Liver (tissue), 9 donors: ENCODE measurements around the gene VTN. TPM values are rescaled to one million over a fixed set of nuclear protein-coding genes. Genes with fewer than 3 reads are reported as not detected.

Experiments
- DNase-seq: peaks from one replicate; pipeline ENCODE4 v3.0.0-alpha.2; 2017; ENCODE audit warnings: low spot score
- H3K27ac ChIP-seq, 2 donors: one replicate each; pipeline ENCODE4 v1.7.0; 2013; ENCODE audit warnings: inconsistent platforms in 2 of 2, low read length in 2 of 2, control low read depth in 1 of 2, low read depth in 1 of 2, mild to moderate bottlenecking in 1 of 2
- H3K27me3 ChIP-seq, 4 donors: one replicate each; pipeline versions ENCODE4 v1.6.1 to v1.7.0; 2013; ENCODE audit warnings: low read length in 3 of 4, inconsistent platforms in 1 of 4, mild to moderate bottlenecking in 1 of 4, moderate library complexity in 1 of 4; ENCODE audit not compliant: control insufficient read depth in 4 of 4, insufficient read depth in 4 of 4
- H3K36me3 ChIP-seq, 4 donors: one replicate each; pipeline versions ENCODE4 v1.6.1 to v1.7.0; 2013; ENCODE audit warnings: low read length in 3 of 4, mild to moderate bottlenecking in 3 of 4, low read depth in 1 of 4, moderate library complexity in 1 of 4; ENCODE audit not compliant: control insufficient read depth in 4 of 4, insufficient read depth in 3 of 4
- H3K4me1 ChIP-seq, 4 donors: one replicate each; pipeline versions ENCODE4 v1.6.1 to v1.7.0; 2013; ENCODE audit warnings: low read length in 3 of 4, mild to moderate bottlenecking in 3 of 4, moderate library complexity in 1 of 4; ENCODE audit not compliant: control insufficient read depth in 4 of 4, insufficient read depth in 4 of 4
- H3K4me3 ChIP-seq, 3 donors: one replicate each; pipeline versions ENCODE4 v1.6.1 to v1.7.0; 2013; ENCODE audit warnings: low read length in 3 of 3, control low read depth in 1 of 3, low read depth in 1 of 3, mild to moderate bottlenecking in 1 of 3
- H3K9ac ChIP-seq, 2 donors: one replicate each; pipeline ENCODE4 v1.7.0; 2013; ENCODE audit warnings: low read length in 2 of 2, mild to moderate bottlenecking in 2 of 2, moderate library complexity in 2 of 2, control low read depth in 1 of 2, low read depth in 1 of 2
- H3K9me3 ChIP-seq, 4 donors: one replicate each; pipeline versions ENCODE4 v1.6.1 to v1.7.0; 2013; ENCODE audit warnings: low read length in 3 of 4; ENCODE audit not compliant: control insufficient read depth in 4 of 4
- CTCF ChIP-seq: fragments of 150-350 bp; IDR thresholded peaks from 2 replicates; pipeline ENCODE4 v1.5.1; 2017; ENCODE audit warnings: improper control_type of control experiment, low read depth, low read length; ENCODE audit not compliant: missing input control
- EGR1 ChIP-seq, 2 donors: IDR thresholded peaks; 2 replicates each; pipeline ENCODE4 v1.6.1; 2016 to 2018; ENCODE audit warnings: antibody characterized with exemption in 2 of 2, low read depth in 2 of 2
- FOXA1 ChIP-seq: IDR thresholded peaks from 2 replicates; pipeline ENCODE4 v1.6.1; 2016; ENCODE audit warnings: antibody characterized with exemption
- FOXA2 ChIP-seq: IDR thresholded peaks from 2 replicates; pipeline ENCODE4 v1.6.1; 2016; ENCODE audit warnings: antibody characterized with exemption
- GABPA ChIP-seq, 2 donors: IDR thresholded peaks in 1 of 2; conservative IDR thresholded peaks in 1 of 2; 2 replicates each; pipeline ENCODE4 v1.6.1; 2016; ENCODE audit warnings: antibody characterized with exemption in 2 of 2, mild to moderate bottlenecking in 1 of 2, moderate library complexity in 1 of 2
- HNF4A ChIP-seq, 2 donors: conservative IDR thresholded peaks; 2 replicates each; pipeline ENCODE4 v1.6.1; 2016; ENCODE audit warnings: antibody characterized with exemption in 2 of 2, mild to moderate bottlenecking in 2 of 2
- HNF4G ChIP-seq: IDR thresholded peaks from 2 replicates; pipeline ENCODE4 v1.6.1; 2016; ENCODE audit warnings: antibody characterized with exemption
- JUND ChIP-seq, 2 donors: IDR thresholded peaks; 2 replicates each; pipeline ENCODE4 v1.6.1; 2016; ENCODE audit warnings: antibody characterized with exemption in 2 of 2
- NR2F2 ChIP-seq: IDR thresholded peaks from 2 replicates; pipeline ENCODE4 v1.6.1; 2016; ENCODE audit warnings: antibody characterized with exemption
- RAD21 ChIP-seq, 2 donors: IDR thresholded peaks; 2 replicates each; pipeline ENCODE4 v1.6.1; 2016; ENCODE audit warnings: antibody characterized with exemption in 2 of 2, mild to moderate bottlenecking in 2 of 2
- RXRA ChIP-seq, 2 donors: IDR thresholded peaks; 2 replicates each; pipeline ENCODE4 v1.6.1; 2017 to 2018; ENCODE audit warnings: antibody characterized with exemption in 2 of 2, mild to moderate bottlenecking in 1 of 2
- SP1 ChIP-seq: IDR thresholded peaks from 2 replicates; pipeline ENCODE4 v1.6.1; 2018; ENCODE audit warnings: antibody characterized with exemption, mild to moderate bottlenecking
- TAF1 ChIP-seq: conservative IDR thresholded peaks from 2 replicates; pipeline ENCODE4 v1.6.1; 2016; ENCODE audit warnings: antibody characterized with exemption, mild to moderate bottlenecking
- YY1 ChIP-seq: IDR thresholded peaks from 2 replicates; pipeline ENCODE4 v1.6.1; 2016; ENCODE audit warnings: antibody characterized with exemption, mild to moderate bottlenecking
- ZBTB33 ChIP-seq: IDR thresholded peaks from 2 replicates; pipeline ENCODE4 v1.6.1; 2016; ENCODE audit warnings: antibody characterized with exemption
- WGBS: extraction: QIAGEN DNeasy Blood & Tissue Kit; methylation state at CpG from one replicate; pipeline ENCODE4 v1.1.7; 2013; 5-methylcytosine and 5-hydroxymethylcytosine counted together
- polyA plus RNA-seq, 2 donors: library from polyadenylated mRNA; stranded (reverse) in 1 of 2; unstranded in 1 of 2; fragments of 200-250 nt in 1 of 2; fragments of >200 nt in 1 of 2; fragmentation: Nextera tagmentation in 1 of 2; extraction: Ambion mirVana in 1 of 2; gene quantifications; one replicate each; pipeline versions ENCODE4 v1.2.1 to v1.2.3, GENCODE V29; 2013 to 2015
- total RNA-seq, 2 donors: library from RNA; depleted of rRNA; stranded (reverse); fragments of >200 nt; gene quantifications; one replicate each; pipeline ENCODE4 v1.2.3, GENCODE V29; 2014
- TF ChIP-seq, protein P1 (sequence below): IDR thresholded peaks from 2 replicates; pipeline ENCODE4 v1.6.1; 2016; ENCODE audit warnings: antibody characterized with exemption
- TF ChIP-seq, protein P2 (sequence below): IDR thresholded peaks from 2 replicates; pipeline ENCODE4 v1.6.1; 2016; ENCODE audit warnings: antibody characterized with exemption
- TF ChIP-seq, protein P3 (sequence below): IDR thresholded peaks from 2 replicates; pipeline ENCODE4 v1.6.1; 2016; ENCODE audit warnings: antibody characterized with exemption, mild to moderate bottlenecking
- donor health status: healthy.
- donor health status: healthy.
- donor health status: healthy.
- donor health status: healthy.
- donor health status: healthy.

VTN gene
- total and polyA plus RNA-seq, 4 donors: 1,668 to 4,059 (median 3,520) TPM

DNA sequence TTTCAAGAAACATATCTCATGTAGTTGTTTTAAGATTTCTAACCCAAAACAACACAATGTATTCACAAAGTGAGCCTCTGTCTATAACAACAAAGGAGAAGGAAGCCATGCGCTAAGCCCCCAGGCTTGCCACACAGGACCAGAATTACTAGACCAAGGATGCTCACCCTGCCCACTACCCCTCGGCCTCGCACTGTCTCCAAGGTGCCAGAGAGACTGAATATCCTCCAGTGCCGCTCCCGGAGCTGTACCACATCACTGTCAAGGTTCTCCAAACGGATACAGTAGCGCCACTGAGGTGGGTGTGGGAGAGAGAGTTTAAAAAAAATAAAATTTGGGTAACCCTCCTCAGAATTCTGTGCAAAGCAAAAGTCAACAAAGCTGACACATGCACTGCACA lies 19.8 kb downstream of the VTN start:
- no peak for DNase-seq
- peaks cover 17 to 51% (median 37%) of the 10 kb centered on the region in 4 donors for H3K4me1 ChIP-seq
- H3K9me3 ChIP-seq: no peaks in the 10 kb centered on the region
- 96% methylated on average over 7 of the region's 7 CpGs for WGBS
- no peak overlapping the region for H3K27ac ChIP-seq
- H3K9ac ChIP-seq: no peak overlapping the region
- peaks cover 15 to 61% (median 52%) of the 10 kb centered on the region in 4 donors for H3K36me3 ChIP-seq
- no peaks in the 10 kb centered on the region for H3K27me3 ChIP-seq
- no peak overlapping the region for H3K4me3 ChIP-seq
- TF ChIP-seq, protein P1, sequence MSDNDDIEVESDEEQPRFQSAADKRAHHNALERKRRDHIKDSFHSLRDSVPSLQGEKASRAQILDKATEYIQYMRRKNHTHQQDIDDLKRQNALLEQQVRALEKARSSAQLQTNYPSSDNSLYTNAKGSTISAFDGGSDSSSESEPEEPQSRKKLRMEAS: no peak
- TF ChIP-seq HNF4G (no peak), JUND (IDR thresholded peaks at IDR 0.05) (no peak), FOXA2 (no peak), TAF1 (no peak), EGR1 (IDR thresholded peaks at IDR 0.05; ENCODE audit: low read depth in 2 of 2) (no peak), RAD21 (IDR thresholded peaks at IDR 0.05) (no peak), FOXA1 (no peak), GABPA (IDR thresholded peaks at IDR 0.05 in 1 of 2, conservative IDR thresholded peaks at IDR 0.05 in 1 of 2) (no peak), SP1 (no peak), NR2F2 (no peak), HNF4A (conservative IDR thresholded peaks at IDR 0.05) (no peak), YY1 (no peak), ZBTB33 (no peak), RXRA (IDR thresholded peaks at IDR 0.05) (no peak), CTCF (no peak)
- TF ChIP-seq, protein P2, sequence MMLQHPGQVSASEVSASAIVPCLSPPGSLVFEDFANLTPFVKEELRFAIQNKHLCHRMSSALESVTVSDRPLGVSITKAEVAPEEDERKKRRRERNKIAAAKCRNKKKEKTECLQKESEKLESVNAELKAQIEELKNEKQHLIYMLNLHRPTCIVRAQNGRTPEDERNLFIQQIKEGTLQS: no peak
- TF ChIP-seq, protein P3, sequence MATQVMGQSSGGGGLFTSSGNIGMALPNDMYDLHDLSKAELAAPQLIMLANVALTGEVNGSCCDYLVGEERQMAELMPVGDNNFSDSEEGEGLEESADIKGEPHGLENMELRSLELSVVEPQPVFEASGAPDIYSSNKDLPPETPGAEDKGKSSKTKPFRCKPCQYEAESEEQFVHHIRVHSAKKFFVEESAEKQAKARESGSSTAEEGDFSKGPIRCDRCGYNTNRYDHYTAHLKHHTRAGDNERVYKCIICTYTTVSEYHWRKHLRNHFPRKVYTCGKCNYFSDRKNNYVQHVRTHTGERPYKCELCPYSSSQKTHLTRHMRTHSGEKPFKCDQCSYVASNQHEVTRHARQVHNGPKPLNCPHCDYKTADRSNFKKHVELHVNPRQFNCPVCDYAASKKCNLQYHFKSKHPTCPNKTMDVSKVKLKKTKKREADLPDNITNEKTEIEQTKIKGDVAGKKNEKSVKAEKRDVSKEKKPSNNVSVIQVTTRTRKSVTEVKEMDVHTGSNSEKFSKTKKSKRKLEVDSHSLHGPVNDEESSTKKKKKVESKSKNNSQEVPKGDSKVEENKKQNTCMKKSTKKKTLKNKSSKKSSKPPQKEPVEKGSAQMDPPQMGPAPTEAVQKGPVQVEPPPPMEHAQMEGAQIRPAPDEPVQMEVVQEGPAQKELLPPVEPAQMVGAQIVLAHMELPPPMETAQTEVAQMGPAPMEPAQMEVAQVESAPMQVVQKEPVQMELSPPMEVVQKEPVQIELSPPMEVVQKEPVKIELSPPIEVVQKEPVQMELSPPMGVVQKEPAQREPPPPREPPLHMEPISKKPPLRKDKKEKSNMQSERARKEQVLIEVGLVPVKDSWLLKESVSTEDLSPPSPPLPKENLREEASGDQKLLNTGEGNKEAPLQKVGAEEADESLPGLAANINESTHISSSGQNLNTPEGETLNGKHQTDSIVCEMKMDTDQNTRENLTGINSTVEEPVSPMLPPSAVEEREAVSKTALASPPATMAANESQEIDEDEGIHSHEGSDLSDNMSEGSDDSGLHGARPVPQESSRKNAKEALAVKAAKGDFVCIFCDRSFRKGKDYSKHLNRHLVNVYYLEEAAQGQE: no peak
